HCT116 (cell line): ENCODE measurements around the gene MSMP. TPM values are rescaled to one million over a fixed set of nuclear protein-coding genes. Genes with fewer than 3 reads are reported as not detected.

Experiments used
- ATAC-seq: fragments of 200-7000 bp; cut with Tn5 transposase; 2 replicates; pipeline ENCODE4 v1.9.1; 2020; ENCODE audit warnings: mild to moderate bottlenecking, moderate library complexity
- BruUV-seq: library from RNA; stranded (reverse); fragments of 400-500 nt; replicated peaks from 2 replicates; lab custom pipeline; 2021; lab: Mats Ljungman, UMichigan
- CTCF ChIA-PET: fragments of 300-600 bp; sonication (Branson Sonifier 250); formaldehyde crosslinking; loops from one replicate; lab custom pipeline; 2021; ENCODE audit warnings: antibody characterized with exemption; lab: Charles Lee
- POLR2A ChIA-PET: fragments of 300-600, 350-600 bp; sonication (Branson Sonifier 250); formaldehyde crosslinking; loops from one replicate; lab custom pipeline; 2021; ENCODE audit warnings: antibody characterized with exemption; lab: Charles Lee
- RAD21 ChIA-PET, 2 experiments: fragments of 300-600 bp; sonication (Branson Sonifier 250); formaldehyde crosslinking; loops; one replicate each; lab custom pipeline; 2023; ENCODE audit warnings: low total read pairs in 2 of 2; ENCODE audit not compliant: uncharacterized antibody in 2 of 2, unreplicated experiment in 2 of 2, low non-redundant PET in 1 of 2; lab: Charles Lee
- DNase-seq: peaks from one replicate; pipeline ENCODE4 v3.0.0-alpha.2; 2010; ENCODE audit warnings: low read depth, low spot score
- H2AFZ ChIP-seq: fragments of 200-600 bp; shearing (Covaris generic), sonication (generic); 2 replicates; pipeline ENCODE4 v1.6.1; 2017; ENCODE audit warnings: low read depth, mixed run types, mixed read lengths, antibody characterized with exemption, low read length; ENCODE audit not compliant: poor library complexity, severe bottlenecking
- H3K27ac ChIP-seq: 2 replicates; pipeline ENCODE4 v1.5.1; 2012; ENCODE audit warnings: low read depth, low read length
- H3K27me3 ChIP-seq: fragments of 200-600 bp; sonication (generic); 2 replicates; pipeline ENCODE4 v1.6.1; 2016; ENCODE audit warnings: mixed run types, low read length, mixed read lengths; ENCODE audit not compliant: insufficient read depth
- H3K36me3 ChIP-seq, 2 experiments: fragments of 200-500 bp in 1 of 2; fragments of 200-600 bp in 1 of 2; sonication (Bioruptor generic) in 1 of 2; sonication (generic) in 1 of 2; 2 replicates each; pipeline versions ENCODE4 v1.5.1 to v1.6.1; 2014 to 2016; ENCODE audit warnings: low read length in 2 of 2, inconsistent platforms in 1 of 2, mixed read lengths in 1 of 2, mixed run types in 1 of 2; ENCODE audit not compliant: insufficient read depth in 2 of 2, control insufficient read depth in 1 of 2
- H3K4me1 ChIP-seq, 2 experiments: fragments of 200-600 bp in 1 of 2; sonication (generic) in 1 of 2; 2 replicates each; pipeline versions ENCODE4 v1.5.1 to v1.6.1; 2012 to 2017; ENCODE audit warnings: low read length in 2 of 2, inconsistent platforms in 1 of 2, mild to moderate bottlenecking in 1 of 2, mixed read lengths in 1 of 2, mixed run types in 1 of 2, moderate library complexity in 1 of 2; ENCODE audit not compliant: insufficient read depth in 2 of 2, control insufficient read depth in 1 of 2
- H3K4me2 ChIP-seq: fragments of 200-600 bp; sonication (generic); 2 replicates; pipeline ENCODE4 v1.6.1; 2017; ENCODE audit warnings: mixed run types, low read length, mixed read lengths
- H3K4me3 ChIP-seq, 2 experiments: fragments of 200-600 bp in 1 of 2; sonication (generic) in 1 of 2; replicated peaks in 1 of 2; 2 replicates each; pipeline ENCODE4 v1.5.1; 2011 to 2016; ENCODE audit warnings: low read length in 2 of 2, control low read depth in 1 of 2, low read depth in 1 of 2, mild to moderate bottlenecking in 1 of 2, mixed read lengths in 1 of 2, mixed run types in 1 of 2
- H3K79me2 ChIP-seq: fragments of 200-600 bp; sonication (generic); 2 replicates; pipeline ENCODE4 v1.6.1; 2017; ENCODE audit warnings: mild to moderate bottlenecking, mixed run types, low read length, moderate library complexity, mixed read lengths; ENCODE audit not compliant: insufficient read depth
- H3K9ac ChIP-seq: fragments of 200-600 bp; sonication (generic); 2 replicates; pipeline ENCODE4 v1.6.1; 2016; ENCODE audit warnings: low read length, mixed read lengths
- H3K9me2 ChIP-seq: fragments of 200-600 bp; sonication (generic), shearing (Covaris generic); 2 replicates; pipeline ENCODE4 v1.6.1; 2017; ENCODE audit warnings: mixed run types, mild to moderate bottlenecking, moderate library complexity; ENCODE audit not compliant: insufficient read depth
- H3K9me3 ChIP-seq, 2 experiments: fragments of 200-500 bp in 1 of 2; fragments of 200-600 bp in 1 of 2; sonication (Bioruptor generic) in 1 of 2; sonication (generic) in 1 of 2; 2 replicates each; pipeline ENCODE4 v1.6.1; 2014 to 2017; ENCODE audit warnings: low read length in 2 of 2, mixed read lengths in 2 of 2, inconsistent platforms in 1 of 2, low read depth in 1 of 2, mild to moderate bottlenecking in 1 of 2, mixed run types in 1 of 2, moderate library complexity in 1 of 2; ENCODE audit not compliant: control insufficient read depth in 1 of 2, insufficient read depth in 1 of 2
- H4K20me1 ChIP-seq: fragments of 200-600 bp; sonication (generic), shearing (Covaris generic); 2 replicates; pipeline ENCODE4 v1.6.1; 2017; ENCODE audit warnings: mixed run types, mild to moderate bottlenecking, moderate library complexity; ENCODE audit not compliant: insufficient read depth
- ATF3 ChIP-seq: IDR thresholded peaks from 2 replicates; pipeline ENCODE4 v1.6.1; 2012
- CEBPB ChIP-seq: IDR thresholded peaks from 2 replicates; pipeline ENCODE4 v1.6.1; 2012; ENCODE audit warnings: low read depth
- CTCF ChIP-seq, 3 experiments: fragments of 200-600 bp in 1 of 3; sonication (generic) in 1 of 3; IDR thresholded peaks in 2 of 3; conservative IDR thresholded peaks in 1 of 3; 2 replicates each; pipeline ENCODE4 v1.5.1; 2012 to 2017; ENCODE audit warnings: low read depth in 2 of 3, low read length in 2 of 3, antibody characterized with exemption in 1 of 3, borderline replicate concordance in 1 of 3, control low read depth in 1 of 3, mild to moderate bottlenecking in 1 of 3, mixed read lengths in 1 of 3, mixed run types in 1 of 3, moderate library complexity in 1 of 3; ENCODE audit not compliant: insufficient read depth in 1 of 3
- EGR1 ChIP-seq: IDR thresholded peaks from 2 replicates; pipeline ENCODE4 v1.6.1; 2012; ENCODE audit warnings: low read depth
- ELF1 ChIP-seq: IDR thresholded peaks from 2 replicates; pipeline ENCODE4 v1.6.1; 2012; ENCODE audit warnings: low read depth, borderline replicate concordance
- JUND ChIP-seq: IDR thresholded peaks from 2 replicates; pipeline ENCODE4 v1.6.1; 2012
- MAX ChIP-seq: IDR thresholded peaks from 2 replicates; pipeline ENCODE4 v1.6.1; 2012
- POLR2A ChIP-seq: IDR thresholded peaks from 2 replicates; pipeline ENCODE4 v1.7.0; 2011; ENCODE audit warnings: borderline replicate concordance; ENCODE audit not compliant: insufficient read depth, insufficient read length; ENCODE audit errors: extremely low read depth
- POLR2AphosphoS5 ChIP-seq: IDR thresholded peaks from 2 replicates; pipeline ENCODE4 v1.6.1; 2011; ENCODE audit warnings: mild to moderate bottlenecking, low read depth, low read length, moderate library complexity
- RAD21 ChIP-seq: IDR thresholded peaks from 2 replicates; pipeline ENCODE4 v1.6.1; 2012; ENCODE audit warnings: low read depth, mild to moderate bottlenecking
- REST ChIP-seq: IDR thresholded peaks from 2 replicates; pipeline ENCODE4 v1.6.1; 2012; ENCODE audit warnings: low read depth
- SRF ChIP-seq: IDR thresholded peaks from 2 replicates; pipeline ENCODE4 v1.6.1; 2012; ENCODE audit warnings: low read depth
- ZBTB33 ChIP-seq: IDR thresholded peaks from 2 replicates; pipeline ENCODE4 v1.6.1; 2011; ENCODE audit warnings: mild to moderate bottlenecking, low read length, moderate library complexity; ENCODE audit not compliant: insufficient replicate concordance; ENCODE audit errors: extremely low read depth
- ZFX ChIP-seq: fragments of 450-650 bp; IDR thresholded peaks from 2 replicates; pipeline ENCODE4 v1.6.1; 2017
- ZNF274 ChIP-seq: fragments of 200-500 bp; sonication (Bioruptor generic); IDR thresholded peaks from 2 replicates; pipeline ENCODE4 v1.6.1; 2014; ENCODE audit warnings: mild to moderate bottlenecking, low read depth, low read length, inconsistent platforms
- intact Hi-C: fragments of 100-400 bp; cut with micrococcal nuclease; formaldehyde crosslinking; loops from 2 replicates; pipeline ENCODE4 v1.10.0; 2022
- total RNA-seq: library from RNA; stranded (reverse); gene quantifications from one replicate; pipeline ENCODE4 v1.2.1, GENCODE V29; 2021; ENCODE audit not compliant: unreplicated experiment

The MSMP gene
- total RNA-seq, 1 experiment from 2014 or later = 1.2 TPM

- TF ChIP-seq SRF (no peak), POLR2AphosphoS5 (no peak), POLR2A (no peak)
Observed at GRCh38 chr9:35781066-35781465, 27.0 kb upstream of the MSMP start (continued).

- Histone ChIP-seq H3K9me3 (no peaks in the 10 kb centered on the region), H3K27ac (no peak overlapping the region), H4K20me1 (no peaks in the 10 kb centered on the region), H3K4me3 (no peak overlapping the region), H3K27me3 (no peaks in the 10 kb centered on the region), H3K9me2 (no peaks in the 10 kb centered on the region), H3K4me1 (peaks cover 0 to 2% of the 10 kb centered on the region in 2 experiments; a peak in 1 of 4 replicates), H3K4me2 (no peak overlapping the region), H3K36me3 (no peaks in the 10 kb centered on the region), H3K79me2 (no peaks in the 10 kb centered on the region), H3K9ac (no peak overlapping the region), H2AFZ (no peak overlapping the region)
- RAD21 ChIA-PET = no interaction called here
- ATAC-seq (no peak), DNase-seq (no peak)
- intact Hi-C loops = no loop called here
- no TSS peak for BruUV-seq
- CTCF ChIA-PET = interaction anchor here (0.9 to 1.7 kb wide), 4 partner anchors 12 to 118 kb away, joined by 3 to 4 read pairs (median 3); partner anchors contain the start of gene HINT2
- TF ChIP-seq SRF (no peak), ELF1 (no peak), ATF3 (no peak), REST (no peak), POLR2A (no peak), MAX (no peak), ZNF274 (no peak), ZFX (no peak), EGR1 (no peak), RAD21 (no peak), JUND (no peak), POLR2AphosphoS5 (no peak), ZBTB33 (no peak), CTCF (IDR thresholded peaks at IDR 0.05 in 2 of 3, conservative IDR thresholded peaks at IDR 0.05 in 1 of 3; ENCODE audit: borderline replicate concordance in 1 of 3, insufficient read depth in 1 of 3, low read depth in 2 of 3, low read length in 2 of 3) (no peak), CEBPB (no peak)
- TF ChIP-seq, all 23 proteins: peak for 0
- POLR2A ChIA-PET = no interaction called here
Observed at GRCh38 chr9:35778496-35778895, 24.4 kb upstream of the MSMP start.
